DOHH2 (cell line): ENCODE results near the gene DAPK2.

Source experiments
- H3F3A ChIP-seq: fragments of 200-600 bp; sonication (generic), shearing (Covaris generic); 2 replicates; pipeline ENCODE4 v1.6.0; 2016; ENCODE audit warnings: antibody characterized with exemption, mild to moderate bottlenecking; ENCODE audit not compliant: control insufficient read depth, insufficient read depth
- H3K27ac ChIP-seq: fragments of 200-600 bp; sonication (generic); 2 replicates; pipeline ENCODE4 v1.5.1; 2014; ENCODE audit warnings: low read depth, mild to moderate bottlenecking, low read length, moderate library complexity
- H3K27me3 ChIP-seq: fragments of 200-600 bp; sonication (generic); 2 replicates; pipeline ENCODE4 v1.6.1; 2014; ENCODE audit warnings: mild to moderate bottlenecking, low read length, mixed read lengths; ENCODE audit not compliant: control insufficient read depth
- H3K36me3 ChIP-seq: fragments of 200-600 bp; sonication (generic); 2 replicates; pipeline ENCODE4 v1.6.1; 2014; ENCODE audit warnings: mild to moderate bottlenecking, low read length, moderate library complexity, mixed read lengths; ENCODE audit not compliant: control insufficient read depth
- H3K4me1 ChIP-seq: fragments of 200-600 bp; sonication (generic); 2 replicates; pipeline ENCODE4 v1.6.1; 2014; ENCODE audit warnings: mild to moderate bottlenecking, low read length, mixed read lengths; ENCODE audit not compliant: control insufficient read depth
- H3K4me2 ChIP-seq: fragments of 200-600 bp; sonication (generic); 2 replicates; pipeline ENCODE4 v1.6.0; 2014; ENCODE audit warnings: mild to moderate bottlenecking, low read length, moderate library complexity
- H3K4me3 ChIP-seq: fragments of 200-600 bp; sonication (generic); 2 replicates; pipeline ENCODE4 v1.5.1; 2014; ENCODE audit warnings: mild to moderate bottlenecking, low read length, mixed read lengths
- H3K79me2 ChIP-seq: fragments of 200-600 bp; sonication (generic); 2 replicates; pipeline ENCODE4 v1.6.1; 2014; ENCODE audit warnings: mild to moderate bottlenecking, low read length, mixed read lengths; ENCODE audit not compliant: control insufficient read depth
- H3K9me2 ChIP-seq: fragments of 200-600 bp; sonication (generic); replicated peaks from 2 replicates; pipeline ENCODE4 v1.6.1; 2014; ENCODE audit warnings: mild to moderate bottlenecking, low read length, mixed read lengths; ENCODE audit not compliant: control insufficient read depth
- H3K9me3 ChIP-seq: fragments of 200-600 bp; sonication (generic); 2 replicates; pipeline ENCODE4 v1.6.1; 2014; ENCODE audit warnings: antibody characterized with exemption, low read length, mixed read lengths; ENCODE audit not compliant: control insufficient read depth, insufficient read depth
- H4K20me1 ChIP-seq: fragments of 200-600 bp; sonication (generic); 2 replicates; pipeline ENCODE4 v1.6.0; 2014; ENCODE audit warnings: low read depth, mild to moderate bottlenecking, antibody characterized with exemption, low read length, moderate library complexity; ENCODE audit not compliant: control insufficient read depth, insufficient read depth
- EZH2phosphoT487 ChIP-seq: fragments of 200-600 bp; sonication (generic); IDR thresholded peaks from 2 replicates; pipeline ENCODE4 v1.6.1; 2017; ENCODE audit warnings: borderline replicate concordance, mild to moderate bottlenecking, antibody characterized with exemption, low read length, moderate library complexity, mixed read lengths
- TF ChIP-seq, protein P1 (sequence below): fragments of 200-600 bp; sonication (generic); IDR thresholded peaks from one replicate; pipeline ENCODE4 v1.5.1; 2014; ENCODE audit warnings: antibody characterized with exemption, mild to moderate bottlenecking, low read depth, low read length; ENCODE audit not compliant: poor library complexity, severe bottlenecking

The DAPK2 gene

GRCh38 chr15:63891768-63892133 lies 154.5 kb downstream of the DAPK2 start:
- Histone ChIP-seq H3F3A (no peaks in the 10 kb centered on the region), H4K20me1 (no peaks in the 10 kb centered on the region), H3K4me2 (no peak overlapping the region), H3K36me3 (no peaks in the 10 kb centered on the region), H3K9me3 (no peaks in the 10 kb centered on the region), H3K79me2 (no peaks in the 10 kb centered on the region), H3K9me2 (no peaks in the 10 kb centered on the region), H3K4me1 (peaks cover 31% of the 10 kb centered on the region), H3K27me3 (no peaks in the 10 kb centered on the region), H3K27ac (no peak overlapping the region), H3K4me3 (no peak overlapping the region)
- TF ChIP-seq, protein P1, sequence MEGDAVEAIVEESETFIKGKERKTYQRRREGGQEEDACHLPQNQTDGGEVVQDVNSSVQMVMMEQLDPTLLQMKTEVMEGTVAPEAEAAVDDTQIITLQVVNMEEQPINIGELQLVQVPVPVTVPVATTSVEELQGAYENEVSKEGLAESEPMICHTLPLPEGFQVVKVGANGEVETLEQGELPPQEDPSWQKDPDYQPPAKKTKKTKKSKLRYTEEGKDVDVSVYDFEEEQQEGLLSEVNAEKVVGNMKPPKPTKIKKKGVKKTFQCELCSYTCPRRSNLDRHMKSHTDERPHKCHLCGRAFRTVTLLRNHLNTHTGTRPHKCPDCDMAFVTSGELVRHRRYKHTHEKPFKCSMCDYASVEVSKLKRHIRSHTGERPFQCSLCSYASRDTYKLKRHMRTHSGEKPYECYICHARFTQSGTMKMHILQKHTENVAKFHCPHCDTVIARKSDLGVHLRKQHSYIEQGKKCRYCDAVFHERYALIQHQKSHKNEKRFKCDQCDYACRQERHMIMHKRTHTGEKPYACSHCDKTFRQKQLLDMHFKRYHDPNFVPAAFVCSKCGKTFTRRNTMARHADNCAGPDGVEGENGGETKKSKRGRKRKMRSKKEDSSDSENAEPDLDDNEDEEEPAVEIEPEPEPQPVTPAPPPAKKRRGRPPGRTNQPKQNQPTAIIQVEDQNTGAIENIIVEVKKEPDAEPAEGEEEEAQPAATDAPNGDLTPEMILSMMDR: no peak
- no peak for TF ChIP-seq EZH2phosphoT487

GRCh38 chr15:63891079-63891767 lies 155.1 kb downstream of the DAPK2 start:
- H3K4me3 ChIP-seq: no peak overlapping the region
- H3K36me3 ChIP-seq: no peaks in the 10 kb centered on the region
- no peaks in the 10 kb centered on the region for H3K79me2 ChIP-seq
- H3K9me2 ChIP-seq: no peaks in the 10 kb centered on the region
- H3F3A ChIP-seq: no peaks in the 10 kb centered on the region
- H3K4me1 ChIP-seq: peaks cover 29% of the 10 kb centered on the region
- H3K27me3 ChIP-seq: no peaks in the 10 kb centered on the region
- TF ChIP-seq EZH2phosphoT487: no peak
- TF ChIP-seq, protein P1: peak; percentile 99
- H3K27ac ChIP-seq: no peak overlapping the region
- H3K4me2 ChIP-seq: no peak overlapping the region
- H3K9me3 ChIP-seq: no peaks in the 10 kb centered on the region
- H4K20me1 ChIP-seq: no peaks in the 10 kb centered on the region

DNA sequence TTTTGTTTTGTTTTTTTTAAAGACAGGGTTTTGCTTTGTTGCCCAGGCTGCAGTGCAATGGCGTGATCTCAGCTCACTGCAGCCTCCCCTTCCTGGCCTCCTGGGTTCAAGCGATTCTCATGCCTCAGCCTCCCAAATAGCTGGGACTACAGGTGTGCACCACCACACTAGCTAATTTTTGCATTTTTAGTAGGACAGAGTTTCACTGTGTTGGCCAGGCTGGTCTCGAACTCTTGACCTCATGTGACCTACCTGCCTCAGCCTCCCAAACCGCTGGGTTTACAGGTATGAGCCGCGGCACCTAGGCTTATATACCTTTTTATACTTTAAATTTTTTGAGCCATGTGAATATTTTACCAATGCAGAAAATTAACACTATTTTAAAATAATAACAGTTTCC lies 155.7 kb downstream of the DAPK2 start:
- H4K20me1 ChIP-seq: no peaks in the 10 kb centered on the region
- H3K9me3 ChIP-seq: no peaks in the 10 kb centered on the region
- H3K27me3 ChIP-seq: no peaks in the 10 kb centered on the region
- TF ChIP-seq EZH2phosphoT487: no peak
- no peak overlapping the region for H3K4me3 ChIP-seq
- H3F3A ChIP-seq: no peaks in the 10 kb centered on the region
- H3K4me1 ChIP-seq: peaks cover 29% of the 10 kb centered on the region
- H3K9me2 ChIP-seq: no peaks in the 10 kb centered on the region
- H3K4me2 ChIP-seq: no peak overlapping the region
- H3K36me3 ChIP-seq: no peaks in the 10 kb centered on the region
- no peak overlapping the region for H3K27ac ChIP-seq
- no peaks in the 10 kb centered on the region for H3K79me2 ChIP-seq

GRCh38 chr15:63889831-63890230 lies 156.5 kb downstream of the DAPK2 start:
- no peaks in the 10 kb centered on the region for H3K27me3 ChIP-seq
- TF ChIP-seq, protein P1: no peak
- no peak for TF ChIP-seq EZH2phosphoT487

More at GRCh38 chr15:63889831-63890230, 156.5 kb downstream of the DAPK2 start:
- H3K79me2 ChIP-seq: no peaks in the 10 kb centered on the region
- no peak overlapping the region for H3K4me2 ChIP-seq
- no peaks in the 10 kb centered on the region for H3K36me3 ChIP-seq
- no peaks in the 10 kb centered on the region for H3K9me2 ChIP-seq
- no peak overlapping the region for H3K4me3 ChIP-seq
- peaks cover 22% of the 10 kb centered on the region for H3K4me1 ChIP-seq
- H4K20me1 ChIP-seq: no peaks in the 10 kb centered on the region
- no peaks in the 10 kb centered on the region for H3K9me3 ChIP-seq
- H3K27ac ChIP-seq: no peak overlapping the region
- no peaks in the 10 kb centered on the region for H3F3A ChIP-seq
